GM18498 (cell line): ENCODE measurements around the gene TSPEAR.
"Not testable (repeated sequence)": the region's sequence is repeated elsewhere in the genome, so short reads cannot be mapped to it uniquely, and the experiment has no call there.

ENCODE experiments used
- ATAC-seq: cut with Tn5 transposase; IDR thresholded peaks from one replicate; pipeline ENCODE4 v1.9.1; 2021; ENCODE audit warnings: mild to moderate bottlenecking, moderate library complexity; ENCODE audit not compliant: unreplicated experiment

The TSPEAR gene

DNA sequence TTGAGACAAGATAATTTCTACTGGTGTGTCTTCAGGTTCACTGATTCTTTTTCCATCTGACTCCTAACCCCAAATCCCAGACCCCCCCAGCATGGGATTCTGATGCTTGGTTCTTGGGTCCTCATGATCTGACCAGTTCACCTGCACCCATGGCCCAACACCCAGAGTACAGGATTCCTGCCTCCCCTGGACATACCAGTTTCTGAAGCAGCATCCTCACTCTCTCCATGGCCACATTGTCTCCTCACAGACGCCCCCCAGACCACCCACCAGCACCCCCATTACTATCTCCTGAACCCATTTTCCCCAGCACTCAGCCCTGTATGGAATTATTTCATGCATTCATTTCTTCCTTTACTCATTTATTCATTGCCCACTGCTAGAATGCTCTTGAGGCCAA, 54.5 kb downstream of the TSPEAR start:
- ATAC-seq, result no peak

DNA sequence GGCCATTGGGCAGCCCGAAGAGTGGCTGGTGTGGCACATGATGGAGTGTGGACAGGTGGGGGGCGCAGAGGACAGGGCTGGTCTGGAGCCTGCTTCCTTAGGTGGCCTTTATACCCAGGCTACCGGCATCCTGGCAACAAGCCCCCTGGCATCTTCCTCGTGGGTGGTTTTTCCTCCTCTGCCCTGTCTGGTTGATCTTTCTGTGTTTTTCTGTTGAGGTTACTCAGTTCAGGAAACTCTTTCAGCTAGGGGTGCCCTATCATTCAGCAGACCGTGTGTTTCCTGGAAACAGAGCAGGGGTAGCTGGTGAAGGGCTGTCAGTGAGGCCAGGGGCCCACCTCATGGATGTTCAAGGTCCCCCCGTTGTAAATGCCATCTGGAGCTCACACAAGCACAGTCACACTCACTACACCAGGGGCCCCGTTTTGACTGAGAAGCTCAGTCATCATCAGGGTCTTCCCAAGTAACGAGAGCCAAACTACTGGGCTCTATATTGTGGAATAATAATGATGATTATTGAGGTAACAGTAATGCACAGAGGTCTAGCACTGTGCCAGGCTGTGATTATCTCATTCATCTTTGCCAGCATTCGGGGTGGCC, 56.7 kb downstream of the TSPEAR start, which contains the start of gene KRTAP12-4:
Gene KRTAP12-4, minus strand, starts transcription at position 84 of the 600 bp plus-strand sequence. Its CDS starts 45 bp downstream, at position 39.
- no peak for ATAC-seq

DNA sequence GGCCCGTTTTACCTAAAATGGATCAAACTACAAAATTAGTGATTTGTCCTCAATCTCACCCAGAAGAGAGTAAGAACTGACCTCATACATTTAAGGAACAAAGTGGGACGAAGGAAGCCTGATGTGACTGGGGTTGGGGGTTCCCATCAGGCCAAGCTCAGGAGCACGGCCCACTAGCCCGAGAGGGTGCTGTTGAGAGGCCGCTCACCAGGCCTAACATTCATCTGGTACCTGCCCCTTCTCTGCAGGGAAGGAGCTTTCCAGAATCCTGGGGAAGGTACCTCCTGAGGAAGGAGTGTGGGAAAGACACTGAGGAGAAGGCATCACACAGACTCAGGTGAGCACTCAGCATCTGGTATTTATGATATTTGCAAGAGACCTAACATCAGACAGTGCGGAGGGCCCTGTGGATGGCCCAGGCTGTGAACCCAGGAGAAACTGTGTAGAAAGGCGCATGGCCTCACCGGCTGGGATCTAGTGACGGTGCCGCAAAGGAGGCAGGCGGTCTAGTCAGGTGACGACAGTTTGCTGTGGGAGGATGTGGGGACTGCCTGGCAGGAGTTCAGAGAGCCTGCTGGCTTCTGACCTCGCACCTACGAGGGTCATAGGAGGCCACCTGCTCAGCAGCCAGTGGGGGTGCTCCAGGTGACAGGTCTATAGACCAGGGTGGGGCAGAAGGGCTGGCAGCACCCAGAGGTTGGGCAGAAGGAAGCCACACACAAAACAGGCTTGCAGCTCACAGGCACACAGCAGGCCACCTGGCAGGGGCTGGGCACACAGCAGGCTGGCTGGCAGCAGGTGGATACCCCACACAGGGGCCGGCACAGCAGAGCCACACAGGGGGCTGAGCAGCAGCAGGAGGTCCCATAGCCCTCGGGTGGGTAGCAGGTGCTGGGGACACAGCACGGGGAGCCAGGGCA, 57.5 kb downstream of the TSPEAR start:
- ATAC-seq, result no peak

DNA sequence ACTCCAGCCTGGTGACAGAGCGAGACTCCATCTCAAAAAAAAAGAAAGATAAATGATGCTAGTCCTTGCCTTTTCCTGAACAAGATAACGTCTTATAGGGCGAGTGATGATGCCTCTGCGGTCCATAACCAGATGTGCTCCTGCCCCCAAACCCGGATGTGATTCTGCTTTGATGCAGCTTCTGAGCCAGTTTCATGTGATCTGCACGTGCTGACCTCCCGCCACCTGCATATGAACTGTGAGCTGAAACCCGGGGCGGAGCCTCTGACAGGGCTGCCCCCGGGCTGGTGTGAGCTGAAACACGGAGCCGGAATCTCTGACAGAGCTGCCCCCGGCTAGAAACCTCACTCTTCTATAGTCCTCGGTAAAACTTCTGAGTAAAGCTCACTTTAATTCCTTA, 58.2 kb downstream of the TSPEAR start:
- no peak for ATAC-seq

DNA sequence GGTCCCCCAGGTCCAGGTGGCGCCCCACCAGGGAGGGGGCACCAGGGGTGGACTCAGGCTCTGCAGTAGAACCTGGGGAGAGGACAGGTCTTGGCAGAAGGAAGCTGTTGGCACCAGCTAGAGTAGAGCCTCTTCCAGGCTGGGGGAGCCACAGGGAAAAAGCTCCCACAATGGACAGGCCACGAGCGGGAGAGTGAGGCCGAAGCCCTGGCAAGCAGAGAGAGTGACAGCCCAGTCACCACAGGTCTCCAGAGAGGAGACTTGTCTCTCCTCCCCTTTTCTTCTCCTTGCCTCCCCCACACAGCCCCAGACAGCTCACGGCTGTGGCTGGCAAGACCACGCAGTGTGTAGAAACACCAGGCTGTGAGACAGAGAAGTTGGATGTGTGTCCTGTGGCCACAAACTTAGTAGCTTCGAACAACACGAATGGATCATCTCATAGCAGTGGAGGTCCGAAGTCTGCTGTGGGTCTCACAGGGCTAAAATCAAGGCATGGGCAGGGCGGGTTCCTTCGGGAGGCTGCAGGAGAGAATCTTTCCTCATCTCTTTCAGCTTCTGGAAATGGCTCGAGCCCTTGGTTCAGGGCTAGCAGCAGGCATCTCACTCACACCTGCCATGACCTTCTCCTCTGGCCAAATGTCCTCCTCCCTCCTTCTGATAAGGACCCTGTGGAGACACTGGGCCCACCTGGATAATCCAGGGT, 60.2 kb downstream of the TSPEAR start:
- no peak for ATAC-seq

DNA sequence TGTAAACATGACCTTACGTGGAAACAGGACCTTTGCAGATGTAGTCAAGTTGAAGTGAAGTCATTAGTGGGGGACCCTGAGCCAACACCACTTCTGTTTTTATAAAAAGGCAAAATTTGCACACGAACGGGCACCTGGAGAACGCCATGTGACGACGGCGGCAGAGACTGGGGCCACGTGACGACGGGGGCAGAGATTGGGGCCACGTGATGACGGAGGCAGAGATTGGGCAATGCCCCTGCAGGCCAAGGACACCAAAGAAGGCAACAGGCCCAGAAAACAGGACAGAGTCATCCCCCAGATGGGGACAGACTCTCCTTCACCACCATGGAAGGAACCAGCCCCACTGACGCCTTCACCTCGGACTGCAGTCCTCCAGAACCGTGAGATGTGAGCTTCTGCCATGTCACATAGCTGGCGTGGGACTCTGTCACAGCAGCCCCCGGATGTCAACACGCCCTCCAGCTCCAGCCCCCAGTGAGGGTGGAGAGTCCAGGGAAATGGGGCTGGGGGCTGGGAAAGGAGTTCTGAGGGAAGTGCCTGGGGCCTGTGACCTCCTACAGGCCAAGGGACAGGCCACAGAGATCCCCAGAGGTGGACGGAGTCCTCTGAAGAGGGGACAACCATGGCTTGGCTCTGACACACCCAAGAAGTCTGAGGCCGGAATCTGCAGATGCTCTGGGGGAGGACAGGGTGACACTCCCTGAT, 61.0 kb downstream of the TSPEAR start:
- ATAC-seq, result no peak

DNA sequence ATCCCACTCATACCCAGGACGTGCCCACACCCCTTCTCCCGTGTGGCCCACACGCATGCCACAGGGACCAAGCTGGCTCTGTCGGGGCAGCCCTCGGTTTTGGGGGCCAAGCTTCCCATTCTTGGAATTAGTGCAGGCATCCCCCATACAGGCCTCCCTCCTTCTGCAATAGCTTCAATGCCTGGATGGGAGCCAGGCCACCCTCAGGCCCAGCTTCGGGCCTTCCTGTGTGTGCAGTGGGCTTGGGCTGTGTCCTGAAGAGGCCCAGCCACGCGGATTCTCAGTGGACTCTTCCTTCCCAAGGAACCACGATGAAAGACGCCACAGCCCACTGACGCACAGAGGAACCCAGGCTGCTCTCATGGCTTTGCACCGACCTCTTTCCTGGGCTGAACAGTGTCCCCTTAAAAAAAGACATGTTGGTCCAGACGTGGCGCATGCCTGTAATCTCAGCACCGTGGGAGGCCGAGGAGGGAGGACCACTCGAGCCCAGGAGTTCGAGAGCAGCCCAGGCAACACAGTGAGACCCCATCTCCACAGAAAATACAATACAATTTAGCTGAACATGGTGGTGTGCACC, 61.8 kb downstream of the TSPEAR start:
- no peak for ATAC-seq

DNA sequence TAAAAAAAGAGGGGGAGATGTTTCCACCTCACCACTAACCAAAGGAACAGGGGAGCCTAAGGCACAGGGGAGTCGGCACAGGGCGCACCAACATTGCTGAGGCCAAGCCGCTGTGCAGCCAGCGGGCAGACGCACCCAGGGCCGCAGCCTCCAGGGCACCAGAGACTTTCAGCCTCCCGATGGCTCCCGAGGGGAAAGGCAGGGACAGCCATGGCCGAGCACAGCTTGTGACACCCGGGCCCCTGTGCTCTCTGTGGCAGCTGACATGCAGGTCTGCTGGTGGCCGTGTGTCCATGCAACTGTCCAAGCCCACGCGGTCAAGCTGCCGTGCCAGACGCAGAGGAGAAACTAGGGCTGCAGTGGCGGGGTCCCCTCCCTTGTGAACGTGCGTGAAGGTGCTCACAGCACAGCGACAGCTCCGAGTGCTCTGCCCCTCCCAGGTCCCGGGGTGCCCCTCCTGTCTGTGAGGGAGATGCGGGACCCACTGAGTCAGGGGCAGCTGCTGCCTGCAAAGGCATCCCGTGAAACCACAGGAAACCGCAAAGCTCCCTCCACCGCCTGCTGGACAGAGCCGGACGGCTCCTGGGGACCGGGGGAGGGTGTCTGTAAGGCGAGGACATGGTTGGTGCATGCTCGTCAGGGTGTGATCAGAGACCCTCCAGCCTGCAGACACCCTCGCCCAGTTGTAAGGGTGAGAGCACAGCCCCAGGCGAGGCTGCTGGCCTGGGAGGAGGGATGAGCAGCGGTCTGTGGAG, 62.6 kb downstream of the TSPEAR start:
- ATAC-seq, result no peak

DNA sequence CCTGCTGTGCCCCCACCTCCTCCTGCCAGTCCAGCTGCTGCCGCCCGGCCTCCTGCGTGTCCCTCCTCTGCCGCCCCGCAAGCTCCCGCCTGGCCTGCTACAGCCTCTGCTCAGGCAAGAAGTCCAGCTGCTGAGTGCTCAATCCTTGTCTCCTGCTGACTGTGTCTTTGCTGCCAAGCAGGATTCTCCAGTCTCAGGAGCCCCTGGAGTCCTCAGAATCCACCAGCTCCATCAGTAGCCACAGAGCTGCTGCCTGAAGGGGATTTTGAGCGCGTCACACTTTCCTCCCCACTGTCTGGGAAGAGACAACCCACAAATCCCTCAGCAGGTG, 64.2 kb downstream of the TSPEAR start:
- no peak for ATAC-seq

DNA sequence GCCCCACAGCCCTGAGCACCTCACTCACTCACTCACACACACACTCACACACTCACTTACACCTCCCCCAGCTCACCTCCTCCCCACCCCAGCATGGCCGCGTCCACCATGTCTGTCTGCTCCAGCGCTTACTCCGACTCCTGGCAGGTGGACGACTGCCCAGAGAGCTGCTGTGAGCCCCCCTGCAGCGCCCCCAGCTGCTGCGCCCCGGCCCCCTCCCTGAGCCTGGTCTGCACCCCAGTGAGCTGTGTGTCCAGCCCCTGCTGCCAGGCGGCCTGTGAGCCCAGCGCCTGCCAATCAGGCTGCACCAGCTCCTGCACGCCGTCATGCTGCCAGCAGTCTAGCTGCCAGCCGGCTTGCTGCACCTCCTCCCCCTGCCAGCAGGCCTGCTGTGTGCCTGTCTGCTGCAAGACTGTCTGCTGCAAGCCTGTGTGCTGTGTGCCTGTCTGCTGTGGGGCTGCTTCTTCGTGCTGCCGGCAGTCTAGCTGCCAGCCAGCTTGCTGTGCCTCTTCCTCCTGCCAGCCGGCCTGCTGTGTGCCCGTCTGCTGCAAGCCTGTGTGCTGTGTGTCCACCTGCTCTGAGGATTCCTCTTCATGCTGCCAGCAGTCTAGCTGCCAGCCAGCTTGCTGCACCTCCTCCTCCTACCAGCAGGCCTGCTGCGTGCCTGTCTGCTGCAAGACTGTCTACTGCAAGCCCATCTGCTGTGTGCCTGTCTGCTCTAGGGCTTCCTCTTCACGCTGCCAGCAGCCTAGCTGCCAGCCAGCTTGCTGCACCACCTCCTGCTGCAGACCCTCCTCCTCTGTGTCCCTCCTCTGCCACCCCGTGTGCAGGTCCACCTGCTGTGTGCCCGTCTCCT, 64.8 kb downstream of the TSPEAR start, which contains the start of gene KRTAP10-11:
Gene KRTAP10-11, plus strand, starts transcription at position 49 of the 856 bp plus-strand sequence. Its CDS starts 45 bp downstream, at position 94.
- not testable (repeated sequence) for ATAC-seq

DNA sequence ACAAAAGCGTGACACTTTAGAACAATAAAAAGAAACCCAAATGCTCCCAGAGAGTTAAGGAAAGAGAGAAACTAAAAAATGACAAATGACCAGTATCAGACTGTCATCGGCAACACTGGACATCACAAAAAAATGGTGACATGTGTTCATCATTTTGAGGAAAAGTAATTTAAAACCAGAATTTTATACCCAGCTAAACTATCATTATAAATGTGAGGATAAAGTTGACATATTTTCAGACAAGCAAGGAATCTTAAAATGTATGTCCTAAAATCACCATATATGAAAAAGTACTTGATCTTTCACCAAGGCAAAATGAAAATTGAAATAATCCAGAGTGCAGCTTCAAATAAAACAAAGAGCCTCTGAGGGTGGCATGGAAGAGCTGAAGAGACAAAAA, 66.5 kb downstream of the TSPEAR start:
- no peak for ATAC-seq

DNA sequence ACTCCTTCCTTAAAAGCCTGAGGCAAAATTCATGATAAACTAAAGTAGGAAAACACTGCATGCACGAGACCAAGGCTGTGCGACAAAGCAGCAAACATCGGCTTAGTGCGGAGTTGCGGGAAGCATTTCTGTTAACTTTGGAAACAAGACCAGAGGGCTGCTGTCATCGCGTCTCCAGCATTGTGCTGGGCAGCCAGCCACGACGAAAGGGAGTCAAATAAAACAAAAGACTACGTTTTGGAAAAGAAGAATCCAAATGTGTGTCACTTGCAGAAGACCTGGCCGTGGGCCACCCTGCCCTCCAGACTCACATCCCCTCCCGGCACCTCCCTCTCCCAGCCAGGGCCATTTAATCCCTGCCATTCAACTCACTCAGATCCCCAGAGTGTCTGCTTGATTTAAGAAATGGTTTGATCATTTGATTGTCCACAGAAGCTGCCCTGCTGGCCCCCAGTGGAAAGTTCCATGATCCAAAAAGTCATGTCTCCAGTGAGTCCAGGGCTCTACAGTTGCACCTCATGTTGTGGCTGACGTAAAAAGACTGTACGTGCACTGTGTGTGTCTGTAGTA, 67.5 kb downstream of the TSPEAR start:
- no peak for ATAC-seq

DNA sequence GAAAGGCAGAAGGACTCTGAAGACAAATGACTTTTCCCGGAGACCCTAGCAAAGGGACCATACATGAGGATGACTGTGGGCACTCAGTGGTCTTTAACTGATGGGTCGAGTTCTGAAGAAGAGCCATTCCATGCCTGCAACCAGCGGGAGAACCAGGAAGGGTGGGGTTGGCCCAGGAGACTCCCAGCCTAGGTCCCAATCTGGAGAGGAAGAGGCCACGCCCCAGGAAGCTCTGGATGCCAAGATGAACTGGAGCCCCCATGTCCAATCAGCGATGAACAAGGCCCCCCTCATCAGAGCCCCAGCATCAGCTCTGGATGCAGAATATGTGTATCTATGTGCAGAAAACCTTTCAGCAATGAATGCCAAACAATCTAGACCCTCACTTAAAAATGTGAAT, 70.6 kb downstream of the TSPEAR start:
- ATAC-seq, result no peak

DNA sequence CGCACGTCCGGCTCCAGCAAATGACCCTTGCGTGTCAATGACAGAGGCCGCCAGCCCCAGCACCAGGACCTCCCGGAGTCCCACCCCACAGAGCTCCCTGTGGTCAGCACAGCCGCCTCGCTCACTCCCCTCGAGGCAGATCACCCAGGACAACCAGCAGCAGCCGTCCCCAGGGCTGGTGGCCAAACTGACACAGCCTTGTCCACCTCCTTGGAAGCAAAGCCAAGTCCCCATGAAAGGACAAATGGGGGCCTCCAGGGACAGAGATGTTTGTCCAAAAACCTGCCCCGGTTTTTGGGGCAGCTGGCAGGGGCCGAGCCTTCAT, 72.1 kb downstream of the TSPEAR start:
- ATAC-seq, result no peak

DNA sequence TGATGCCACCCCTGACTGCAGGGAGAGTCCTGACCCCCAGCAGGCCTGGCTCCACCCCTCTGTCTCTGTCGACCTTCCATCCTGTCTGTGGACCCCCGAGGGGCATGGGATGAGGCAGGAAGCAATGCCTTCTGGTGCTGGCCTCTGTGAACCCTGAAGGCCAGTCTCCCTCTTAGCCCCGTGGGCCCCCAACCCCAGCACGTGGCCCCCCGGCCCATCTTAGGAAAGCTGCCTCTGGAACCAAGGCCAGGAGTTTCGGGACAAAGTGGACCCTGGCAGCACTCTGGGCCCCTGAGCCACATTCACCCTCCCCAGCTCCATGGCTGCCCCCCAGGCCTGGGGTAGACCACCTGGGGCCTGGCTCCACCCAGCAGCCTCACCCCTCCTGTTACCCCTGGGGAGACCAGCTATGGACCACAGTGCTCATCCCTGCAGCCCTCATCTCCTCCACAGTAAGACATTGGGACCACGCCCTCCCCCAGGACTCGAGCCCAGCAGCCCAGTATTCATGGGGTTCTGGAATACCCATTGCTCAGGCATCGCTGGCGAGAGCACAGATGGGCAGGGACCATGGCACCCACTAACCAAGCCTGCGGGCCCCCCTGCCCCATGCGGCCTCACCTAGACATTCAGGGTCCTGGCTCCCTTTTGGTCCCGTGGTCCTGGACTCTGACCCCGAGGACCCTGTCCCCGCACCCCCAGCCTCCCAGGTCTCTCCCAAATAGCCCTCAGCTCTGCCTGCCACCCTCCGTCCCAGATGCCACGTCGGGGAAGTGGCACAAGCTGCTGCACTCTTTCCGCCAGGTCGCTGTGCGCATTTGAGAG, 72.7 kb downstream of the TSPEAR start:
- not testable (repeated sequence) for ATAC-seq

DNA sequence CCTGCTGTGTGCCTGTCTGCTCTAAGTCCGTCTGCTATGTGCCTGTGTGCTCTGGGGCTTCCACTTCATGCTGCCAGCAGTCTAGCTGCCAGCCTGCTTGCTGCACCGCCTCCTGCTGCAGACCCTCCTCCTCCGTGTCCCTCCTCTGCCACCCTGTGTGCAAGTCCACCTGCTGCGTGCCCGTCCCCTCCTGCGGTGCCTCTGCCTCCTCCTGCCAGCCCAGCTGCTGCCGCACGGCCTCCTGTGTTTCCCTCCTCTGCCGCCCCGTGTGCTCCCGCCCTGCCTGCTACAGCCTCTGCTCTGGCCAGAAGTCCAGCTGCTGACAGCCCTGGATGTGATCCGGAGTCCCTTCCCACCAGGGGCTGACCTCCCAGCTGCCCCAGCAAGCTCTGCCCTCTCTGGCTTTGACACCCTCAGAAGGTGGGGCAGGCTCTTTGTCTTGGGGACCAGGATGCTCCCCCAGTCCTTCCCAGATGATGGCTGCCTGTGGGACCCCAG, 73.5 kb downstream of the TSPEAR start:
- not testable (repeated sequence) for ATAC-seq

DNA sequence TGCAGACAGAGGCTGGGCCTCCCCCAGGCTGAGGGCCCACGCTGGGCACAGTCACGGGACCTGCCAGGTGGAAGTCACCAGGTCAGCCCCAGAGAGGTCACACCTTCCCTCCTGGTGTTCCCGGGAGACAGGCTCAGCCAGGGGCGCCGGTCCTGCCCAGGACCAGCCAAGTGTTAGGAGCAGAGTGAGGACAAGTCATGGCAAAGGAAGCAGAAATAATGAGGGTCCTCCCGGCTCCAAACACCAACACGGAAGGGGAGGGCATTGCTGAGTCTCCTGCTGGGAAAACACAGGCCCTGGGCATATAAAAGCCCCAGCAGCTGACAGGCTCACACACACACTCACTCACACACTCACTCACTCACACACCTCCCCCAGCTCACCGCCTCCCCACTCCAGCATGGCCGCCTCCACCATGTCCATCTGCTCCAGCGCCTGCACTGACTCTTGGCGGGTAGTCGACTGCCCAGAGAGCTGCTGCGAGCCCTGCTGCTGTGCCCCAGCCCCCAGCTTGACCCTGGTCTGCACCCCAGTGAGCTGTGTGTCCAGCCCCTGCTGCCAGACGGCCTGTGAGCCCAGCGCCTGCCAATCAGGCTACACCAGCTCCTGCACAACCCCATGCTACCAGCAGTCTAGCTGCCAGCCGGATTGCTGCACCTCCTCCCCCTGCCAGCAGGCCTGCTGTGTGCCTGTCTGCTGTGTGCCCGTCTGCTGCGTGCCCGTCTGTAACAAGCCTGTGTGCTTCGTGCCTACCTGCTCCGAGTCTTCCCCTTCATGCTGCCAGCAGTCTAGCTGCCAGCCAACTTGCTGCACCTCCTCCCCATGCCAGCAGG, 74.1 kb downstream of the TSPEAR start, which contains the start of gene KRTAP10-10:
Gene KRTAP10-10, plus strand, starts transcription at position 339 of the 833 bp plus-strand sequence. Its CDS starts 62 bp downstream, at position 401.
- no peak for ATAC-seq
